ENCODE results near the gene DOCK2.

The DOCK2 gene

DNA sequence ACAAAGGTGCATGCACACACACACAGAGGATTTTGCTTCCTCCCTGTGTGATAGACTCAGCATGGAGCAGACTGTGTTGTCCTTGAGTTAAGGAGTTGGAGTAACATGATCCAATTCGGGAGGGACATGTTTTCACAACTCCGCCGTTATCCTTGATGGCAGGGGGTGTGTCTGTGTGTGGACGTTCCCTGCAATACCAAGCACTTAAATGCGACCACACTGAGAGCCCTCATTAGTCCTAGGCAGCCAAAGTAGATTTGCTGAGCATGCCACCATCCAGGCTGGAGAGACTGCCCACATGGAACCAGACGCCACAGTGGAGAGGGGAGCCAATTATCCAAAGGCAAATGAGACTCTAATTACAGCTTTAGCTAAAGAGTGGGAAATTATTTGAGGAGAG, 140.1 kb downstream of the DOCK2 start:
- no peak overlapping the region for H3K4me3 ChIP-seq (ENCODE audit: low read length)
- TF ChIP-seq ZNF274 (IDR thresholded peaks at IDR 0.05; ENCODE audit: low read depth, low read length), result no peak

DNA sequence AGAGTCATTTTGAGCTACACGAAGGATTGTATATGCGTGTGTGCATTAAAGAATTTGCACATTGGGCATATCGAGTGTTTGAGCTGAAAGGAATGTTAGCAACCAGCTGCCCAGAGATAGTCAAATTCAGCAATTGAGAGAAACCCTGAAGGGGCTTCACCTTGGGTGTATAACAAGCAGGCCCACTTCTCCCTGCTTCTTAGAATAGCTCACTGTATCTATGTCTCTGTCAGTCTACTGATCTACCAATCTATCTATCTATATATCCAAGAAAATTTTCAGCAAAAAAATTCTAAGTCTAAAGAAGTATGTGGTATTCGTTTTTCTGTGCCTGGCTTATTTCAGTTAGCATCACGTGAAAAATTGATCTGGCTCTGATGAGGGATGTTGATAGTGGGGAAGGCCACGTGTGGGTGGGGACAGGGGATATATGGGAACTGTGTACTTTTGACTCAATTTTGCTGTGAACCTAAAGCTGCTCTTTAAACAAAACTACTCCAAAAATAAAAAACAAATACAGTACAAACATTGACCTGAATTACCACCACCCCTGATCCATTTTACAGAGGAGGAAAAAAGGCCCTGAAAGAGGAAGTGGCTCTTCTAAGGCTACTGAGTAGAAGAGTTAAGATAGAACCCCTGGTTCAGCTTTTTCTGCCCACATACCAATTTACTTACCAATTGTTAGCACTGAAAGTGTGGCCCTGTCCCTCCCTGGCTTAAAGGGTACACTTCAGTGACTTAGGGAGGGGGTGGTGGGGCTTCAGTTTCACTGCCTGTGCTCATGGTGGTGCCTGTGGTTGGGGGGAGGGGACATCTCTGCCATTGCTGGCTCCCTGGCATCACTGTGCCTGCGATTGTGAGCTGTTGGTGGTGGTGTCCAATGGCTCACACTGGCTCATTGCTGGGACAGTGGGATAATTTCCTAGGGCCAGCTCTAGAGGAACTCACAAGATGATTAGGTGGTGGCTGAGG, 141.8 kb downstream of the DOCK2 start:
- no peak for TF ChIP-seq ZNF274 (IDR thresholded peaks at IDR 0.05; ENCODE audit: low read depth, low read length)

DNA sequence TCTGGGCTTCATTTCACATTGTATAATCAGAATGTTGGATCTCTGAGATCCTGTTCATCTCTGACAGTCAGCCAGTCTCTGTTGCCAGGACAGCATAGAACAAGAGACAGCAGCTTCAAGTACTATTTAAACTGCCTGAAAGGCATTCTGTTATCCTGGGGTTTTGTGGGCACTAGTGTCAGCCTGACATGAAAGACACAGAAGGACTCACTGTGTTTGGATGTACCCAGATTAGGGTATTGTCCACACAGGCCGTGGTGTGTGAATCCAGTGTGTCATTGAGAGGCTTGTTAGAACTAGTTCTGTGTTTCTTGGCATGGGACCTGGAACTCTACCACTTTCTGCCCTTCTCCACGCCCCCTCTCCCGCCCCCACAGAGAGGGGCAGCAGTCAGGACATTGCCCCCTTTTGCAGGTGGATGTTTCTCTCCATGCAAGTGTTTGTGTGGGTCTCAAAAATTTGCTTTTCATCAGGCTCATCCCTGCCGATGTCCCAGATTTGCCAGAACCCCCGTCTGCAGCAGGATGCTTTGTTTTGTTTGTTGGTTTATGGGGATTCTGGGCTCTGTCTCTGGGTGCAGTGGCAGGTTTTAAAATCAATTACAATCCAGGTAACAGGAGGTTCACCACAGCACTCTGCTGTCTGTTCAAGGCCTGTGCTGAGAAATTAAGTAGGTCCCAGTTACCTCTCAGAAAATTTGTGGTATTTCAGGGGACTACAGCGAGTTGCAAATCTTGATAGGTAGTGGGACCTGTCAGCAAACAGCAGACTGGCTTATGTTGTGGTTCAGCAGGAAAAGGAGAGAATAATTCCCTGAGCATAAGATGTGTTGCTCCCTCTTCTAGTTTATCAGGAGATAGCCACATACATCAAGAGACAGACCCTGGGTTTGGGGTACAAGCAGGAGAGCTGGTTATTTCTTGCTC, 144.6 kb downstream of the DOCK2 start:
- H3K4me3 ChIP-seq (ENCODE audit: low read length), result no peak overlapping the region
- no peak for TF ChIP-seq ZNF274 (IDR thresholded peaks at IDR 0.05; ENCODE audit: low read depth, low read length)

More for the DNA sequence above, 141.8 kb downstream of the DOCK2 start:
- peak overlapping the region; percentile 14; the same call in 1 of the 2 replicates for H3K4me3 ChIP-seq (ENCODE audit: low read length)

DNA sequence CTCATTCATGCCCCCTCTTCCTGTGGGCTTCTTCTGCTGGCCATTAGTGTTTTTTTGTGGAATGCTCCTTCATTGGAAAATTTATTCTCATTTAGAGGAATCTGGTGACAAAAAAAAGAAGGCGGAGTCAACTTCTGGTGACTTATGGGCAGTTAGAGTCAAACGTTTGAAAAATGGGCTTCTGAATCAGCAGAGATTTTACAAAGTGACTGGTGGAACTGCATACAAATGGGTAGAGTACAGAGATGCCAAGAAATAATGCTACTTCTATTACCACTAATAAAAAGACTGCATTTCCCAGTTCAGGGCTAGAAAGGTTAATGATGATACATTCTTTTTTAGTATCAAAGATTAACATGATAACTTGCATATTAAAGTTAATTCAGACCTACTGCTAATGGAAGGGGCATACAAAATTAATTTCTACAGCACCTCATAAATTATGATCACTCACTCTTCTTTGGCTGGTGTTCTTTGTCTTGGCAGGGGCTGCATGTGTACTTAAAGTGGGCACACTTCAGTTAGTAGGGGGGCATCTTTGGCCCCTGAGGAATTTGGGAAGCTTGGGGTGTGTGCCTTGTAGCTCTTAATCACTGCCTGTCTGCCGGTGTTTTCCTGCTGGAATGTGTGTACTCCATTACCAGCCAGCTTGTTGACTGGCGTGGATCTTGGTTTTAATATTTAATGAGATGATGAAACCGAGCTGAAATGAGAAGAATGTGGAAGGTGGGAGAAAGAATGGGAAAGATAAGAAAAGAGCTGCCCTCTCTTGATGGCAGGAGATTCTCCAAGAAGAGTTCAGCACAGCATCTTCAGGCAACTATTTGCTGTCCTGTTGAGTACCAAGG, 148.9 kb downstream of the DOCK2 start:
- no peak for TF ChIP-seq ZNF274 (IDR thresholded peaks at IDR 0.05; ENCODE audit: low read depth, low read length)

DNA sequence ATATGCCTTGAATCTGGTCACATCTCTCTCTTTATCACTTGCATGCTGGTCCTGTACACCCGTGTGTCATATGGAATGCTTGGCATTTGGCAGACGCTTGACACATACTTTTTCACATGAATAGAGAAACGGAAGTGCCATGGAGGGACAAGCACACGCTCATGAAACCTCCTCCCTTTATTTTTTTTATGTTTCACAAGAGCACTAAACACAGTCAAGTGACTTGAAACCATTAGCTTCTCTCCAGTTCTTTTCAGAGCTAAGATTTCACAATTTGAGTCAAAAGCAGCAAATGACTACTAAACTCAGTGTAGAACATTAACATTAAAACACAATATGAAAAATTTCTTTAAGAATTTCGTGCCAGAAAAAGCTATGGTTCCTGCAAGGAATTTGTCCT, 151.1 kb downstream of the DOCK2 start:
- no peak for TF ChIP-seq ZNF274 (IDR thresholded peaks at IDR 0.05; ENCODE audit: low read depth, low read length)
- no peak overlapping the region for H3K4me3 ChIP-seq (ENCODE audit: low read length)

More for the DNA sequence above, 148.9 kb downstream of the DOCK2 start:
- no peak overlapping the region for H3K4me3 ChIP-seq (ENCODE audit: low read length)

DNA sequence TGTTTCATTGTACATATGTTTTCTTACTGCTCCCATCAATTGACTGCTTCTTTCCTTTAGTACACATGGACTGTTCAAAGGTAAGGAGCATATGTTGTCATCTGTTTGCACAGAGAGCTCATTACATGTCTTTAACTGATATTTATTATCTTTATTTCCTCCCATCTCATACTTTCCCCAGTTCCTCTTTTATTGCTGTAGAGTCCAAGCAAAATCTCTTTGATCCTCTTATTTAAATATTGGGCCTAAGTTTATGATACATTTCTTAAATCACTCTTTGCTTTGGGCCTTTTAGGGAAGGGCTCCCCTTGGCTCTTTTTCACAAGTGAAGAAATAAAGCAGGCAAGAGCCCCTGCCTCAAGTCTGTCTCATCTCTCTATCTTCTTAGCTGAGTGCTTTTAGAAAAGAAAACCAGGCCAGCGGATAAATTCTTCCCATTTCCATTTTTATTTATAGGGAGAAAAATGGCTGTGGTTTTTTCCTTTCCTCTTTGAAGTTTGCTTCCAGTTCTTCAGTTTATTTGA, 152.4 kb downstream of the DOCK2 start:
- H3K4me3 ChIP-seq (ENCODE audit: low read length), result no peak overlapping the region
- TF ChIP-seq ZNF274 (IDR thresholded peaks at IDR 0.05; ENCODE audit: low read depth, low read length), result no peak

DNA sequence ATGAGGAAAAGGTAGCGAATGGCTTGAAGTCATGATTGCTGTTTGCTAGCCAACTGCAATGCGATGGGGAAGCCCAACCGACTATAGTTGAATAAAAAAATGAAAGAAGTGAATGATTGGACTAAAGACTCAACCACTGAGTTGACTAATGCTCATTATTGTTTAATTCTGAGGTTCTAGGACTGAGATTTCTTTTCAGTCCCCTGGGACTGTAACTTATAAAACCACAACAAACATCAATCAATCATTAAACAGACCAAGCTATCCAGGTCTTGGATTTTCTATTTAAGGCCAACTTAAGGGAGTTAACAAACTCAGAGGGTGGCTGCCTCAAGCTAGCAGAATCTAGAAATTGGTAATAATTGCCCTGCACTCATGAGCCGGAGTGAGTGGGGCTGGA, 154.2 kb downstream of the DOCK2 start:
- TF ChIP-seq ZNF274 (IDR thresholded peaks at IDR 0.05; ENCODE audit: low read depth, low read length), result no peak

DNA sequence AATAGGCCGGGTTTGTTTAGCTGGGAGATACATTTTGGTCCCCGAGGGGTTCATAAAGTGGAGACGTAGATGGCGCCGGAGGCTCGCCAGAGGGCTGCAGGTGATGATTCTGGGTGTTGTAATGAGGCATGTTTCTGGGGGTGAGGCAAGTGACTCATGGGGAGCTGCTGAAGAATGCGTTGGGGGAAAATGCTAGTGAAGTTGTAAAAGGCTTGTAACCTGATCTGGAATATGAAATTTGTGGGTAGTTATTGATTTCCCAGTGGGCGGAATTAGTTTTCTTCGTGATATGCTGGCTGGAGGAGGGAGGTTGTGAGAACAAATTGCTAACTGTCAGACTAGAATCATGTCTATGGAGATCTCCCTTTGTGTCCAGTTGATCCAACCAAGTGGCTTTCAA, 158.3 kb downstream of the DOCK2 start:
- TF ChIP-seq ZNF274 (IDR thresholded peaks at IDR 0.05; ENCODE audit: low read depth, low read length), result no peak
- no peak overlapping the region for H3K4me3 ChIP-seq (ENCODE audit: low read length)

More for the DNA sequence above, 154.2 kb downstream of the DOCK2 start:
- no peak overlapping the region for H3K4me3 ChIP-seq (ENCODE audit: low read length)

DNA sequence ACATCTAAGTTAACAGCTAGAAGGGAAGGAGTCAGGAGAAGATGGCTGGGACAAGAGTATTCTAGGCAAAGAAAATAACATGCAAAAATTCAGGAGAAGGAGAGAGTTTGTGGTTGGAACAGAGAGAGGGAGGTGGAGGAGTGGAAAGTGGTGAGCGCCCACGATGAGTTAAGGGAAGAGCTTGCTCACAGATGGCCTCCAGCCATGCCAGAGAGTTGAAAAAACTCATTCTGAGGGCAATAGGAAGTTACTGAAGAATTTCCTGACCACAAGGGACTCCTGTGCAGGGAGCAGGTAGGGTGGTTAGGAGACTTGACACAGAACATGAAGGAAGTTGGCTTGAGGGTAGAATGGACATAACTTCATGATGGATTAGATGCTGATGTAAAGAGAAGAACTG, 159.7 kb downstream of the DOCK2 start:
- H3K4me3 ChIP-seq (ENCODE audit: low read length), result no peak overlapping the region
- no peak for TF ChIP-seq ZNF274 (IDR thresholded peaks at IDR 0.05; ENCODE audit: low read depth, low read length)

DNA sequence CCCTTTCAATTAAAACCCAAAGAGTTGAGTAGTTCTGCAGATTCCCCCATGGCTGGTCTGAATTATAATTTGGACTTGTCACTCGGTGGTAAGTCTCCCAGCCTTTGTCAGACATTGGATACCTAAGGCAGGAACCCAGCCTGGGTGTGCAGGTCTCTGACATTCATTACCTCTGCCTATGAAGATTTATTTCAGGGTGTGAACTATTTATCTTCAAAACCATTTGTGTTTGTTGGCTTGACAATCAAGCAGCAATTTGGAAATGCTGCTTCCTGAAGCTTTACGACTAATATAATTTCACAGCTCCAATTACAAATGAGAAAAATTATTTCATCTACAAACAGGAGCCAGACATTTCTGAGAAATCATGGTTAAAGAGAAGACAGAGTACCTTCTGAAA, 160.5 kb downstream of the DOCK2 start:
- no peak overlapping the region for H3K4me3 ChIP-seq (ENCODE audit: low read length)
- no peak for TF ChIP-seq ZNF274 (IDR thresholded peaks at IDR 0.05; ENCODE audit: low read depth, low read length)

DNA sequence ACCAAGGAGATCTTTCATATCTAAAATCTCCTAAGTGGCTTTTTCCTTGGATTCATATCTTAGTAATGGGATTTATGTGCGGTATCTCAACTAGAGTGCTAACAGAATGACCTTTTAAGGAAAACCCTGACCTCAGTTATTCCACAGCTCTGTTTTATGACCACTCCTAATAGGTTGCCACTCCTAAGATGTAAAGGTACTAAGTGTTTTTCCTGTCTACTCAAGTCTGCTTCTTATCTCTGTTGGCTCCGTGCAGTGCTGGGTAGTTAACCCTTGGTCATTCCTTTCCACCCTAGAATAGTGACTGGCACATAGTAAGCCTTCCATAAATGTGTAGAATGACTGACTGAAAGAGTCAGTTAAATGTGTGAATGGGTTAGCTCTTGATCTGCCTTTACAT, 161.4 kb downstream of the DOCK2 start:
- TF ChIP-seq ZNF274 (IDR thresholded peaks at IDR 0.05; ENCODE audit: low read depth, low read length), result no peak
- H3K4me3 ChIP-seq (ENCODE audit: low read length), result no peak overlapping the region

DNA sequence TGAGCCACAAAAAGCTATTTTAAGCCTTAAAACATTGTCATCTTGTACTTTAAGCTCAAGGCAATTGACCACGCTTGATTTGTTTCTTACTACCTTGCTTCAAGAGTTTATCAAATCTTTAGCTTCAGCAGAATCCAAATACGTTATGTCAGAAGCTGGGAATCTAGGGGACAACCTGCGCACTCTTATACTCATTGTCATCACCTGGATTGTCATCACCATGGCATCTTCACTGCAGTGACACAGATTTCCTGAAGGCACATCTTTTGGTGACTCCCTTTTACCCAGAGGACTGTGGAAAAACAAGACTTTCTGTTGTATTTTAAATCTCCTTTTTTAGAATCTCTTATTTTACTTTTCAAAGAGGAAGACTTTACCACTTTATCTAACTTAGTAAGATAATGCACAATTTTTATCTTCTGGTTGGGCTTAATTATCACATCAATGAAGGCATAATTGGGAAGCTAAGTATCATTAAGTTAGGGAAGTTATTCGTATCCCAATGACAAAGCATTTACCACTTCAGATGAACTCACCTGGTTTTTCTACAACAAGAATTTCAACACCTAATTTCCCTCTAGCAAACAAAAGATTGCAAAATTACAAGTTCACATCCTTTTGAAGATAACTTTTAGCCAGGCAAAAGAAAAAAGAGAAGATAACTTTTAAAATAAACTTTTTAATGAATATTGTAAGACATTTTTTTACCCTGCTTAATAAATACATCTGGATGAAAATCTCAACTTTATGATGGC, 162.0 kb downstream of the DOCK2 start:
- no peak for TF ChIP-seq ZNF274 (IDR thresholded peaks at IDR 0.05; ENCODE audit: low read depth, low read length)
- H3K4me3 ChIP-seq (ENCODE audit: low read length), result no peak overlapping the region

DNA sequence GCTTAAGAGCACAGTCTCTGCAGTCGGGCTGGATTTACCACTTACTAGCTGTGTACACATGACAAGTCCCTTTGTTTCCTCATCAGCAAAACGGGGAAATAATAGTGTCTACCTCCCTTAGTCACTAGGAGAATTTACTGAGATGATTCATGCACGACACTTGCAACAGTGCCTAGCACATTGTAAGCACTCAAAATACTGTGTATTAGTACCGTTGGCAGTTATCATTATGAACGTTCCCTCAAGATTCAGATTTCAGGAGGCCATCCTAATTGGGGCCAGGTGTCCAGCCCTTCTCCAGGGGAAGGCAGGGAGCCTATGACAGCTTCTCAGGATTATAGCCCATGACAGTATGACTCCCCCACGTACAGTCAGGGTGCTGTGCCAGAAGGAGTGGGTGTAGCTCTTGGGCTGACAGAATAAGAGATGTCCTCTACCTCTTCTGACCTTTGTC, 164.3 kb downstream of the DOCK2 start:
- H3K4me3 ChIP-seq (ENCODE audit: low read length), result no peak overlapping the region
- no peak for TF ChIP-seq ZNF274 (IDR thresholded peaks at IDR 0.05; ENCODE audit: low read depth, low read length)

Measured in GM08714 (cell line).